Measurements from ENCODE around the gene LTO1.

- TF ChIP-seq REST (IDR thresholded peaks at IDR 0.05; ENCODE audit: unreplicated experiment) (no peak), CTCF (conservative IDR thresholded peaks at IDR 0.05; ENCODE audit: low read depth in 2 of 2) (no peak), POLR2AphosphoS5 (IDR thresholded peaks at IDR 0.05; ENCODE audit: low read depth) (no peak), ZNF331 (CRISPR knock-in tag; IDR thresholded peaks at IDR 0.05; ENCODE audit: low read depth) (no peak), EZH2 (IDR thresholded peaks at IDR 0.05; ENCODE audit: low read depth, unreplicated experiment) (no peak), EZH2phosphoT487 (IDR thresholded peaks at IDR 0.05; ENCODE audit: unreplicated experiment) (no peak), CREB1 (CRISPR knock-in tag; IDR thresholded peaks at IDR 0.05; ENCODE audit: low read depth) (no peak), STAT1 (IDR thresholded peaks at IDR 0.05; ENCODE audit: unreplicated experiment) (no peak), JUNB (IDR thresholded peaks at IDR 0.05; ENCODE audit: unreplicated experiment) (no peak)
- TF ChIP-seq, protein P1, sequence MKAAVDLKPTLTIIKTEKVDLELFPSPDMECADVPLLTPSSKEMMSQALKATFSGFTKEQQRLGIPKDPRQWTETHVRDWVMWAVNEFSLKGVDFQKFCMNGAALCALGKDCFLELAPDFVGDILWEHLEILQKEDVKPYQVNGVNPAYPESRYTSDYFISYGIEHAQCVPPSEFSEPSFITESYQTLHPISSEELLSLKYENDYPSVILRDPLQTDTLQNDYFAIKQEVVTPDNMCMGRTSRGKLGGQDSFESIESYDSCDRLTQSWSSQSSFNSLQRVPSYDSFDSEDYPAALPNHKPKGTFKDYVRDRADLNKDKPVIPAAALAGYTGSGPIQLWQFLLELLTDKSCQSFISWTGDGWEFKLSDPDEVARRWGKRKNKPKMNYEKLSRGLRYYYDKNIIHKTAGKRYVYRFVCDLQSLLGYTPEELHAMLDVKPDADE (IDR thresholded peaks at IDR 0.05): no peak
Measured at GRCh38 chr11:69677749-69678148, 2.6 kb upstream of the LTO1 start.

Measured in GM23338 (cell line).